HG03439 (cell line): ENCODE results near the gene PTPRR.

Source experiments
- ATAC-seq: cut with Tn5 transposase; IDR thresholded peaks from one replicate; pipeline ENCODE4 v1.9.1; 2021; ENCODE audit warnings: mild to moderate bottlenecking, moderate library complexity; ENCODE audit not compliant: unreplicated experiment

PTPRR gene

GRCh38 chr12:70711831-70712230 is 208.7 kb downstream of the PTPRR start:
- no peak for ATAC-seq

GRCh38 chr12:70709022-70709421 is 211.5 kb downstream of the PTPRR start:
- ATAC-seq: no peak

GRCh38 chr12:70706611-70707010 is 213.9 kb downstream of the PTPRR start:
- no peak for ATAC-seq

GRCh38 chr12:70698345-70698744 is 222.2 kb downstream of the PTPRR start:
- ATAC-seq: no peak

GRCh38 chr12:70695361-70696023 is 225.0 kb downstream of the PTPRR start:
- ATAC-seq: no peak

- ATAC-seq: no peak
These were observed 227.8 kb downstream of the PTPRR start for GRCh38 chr12:70692681-70693288.

- no peak for ATAC-seq
These were observed 229.4 kb downstream of the PTPRR start for GRCh38 chr12:70691018-70691672.

GRCh38 chr12:70686907-70687306 is 233.6 kb downstream of the PTPRR start:
- no peak for ATAC-seq

- ATAC-seq: no peak
These were observed 234.2 kb downstream of the PTPRR start for GRCh38 chr12:70686299-70686698.

GRCh38 chr12:70683976-70684375 is 236.6 kb downstream of the PTPRR start:
- no peak for ATAC-seq

- no peak for ATAC-seq
These were observed 248.8 kb downstream of the PTPRR start for GRCh38 chr12:70671698-70672097.

GRCh38 chr12:70670948-70671347 is 249.6 kb downstream of the PTPRR start:
- ATAC-seq: no peak

GRCh38 chr12:70667253-70667652 is 253.3 kb downstream of the PTPRR start:
- ATAC-seq: no peak

GRCh38 chr12:70666364-70666763 is 254.2 kb downstream of the PTPRR start:
- ATAC-seq: no peak

GRCh38 chr12:70664465-70664881 is 256.1 kb downstream of the PTPRR start:
- no peak for ATAC-seq

GRCh38 chr12:70663838-70664237 is 256.7 kb downstream of the PTPRR start:
- no peak for ATAC-seq

- ATAC-seq: no peak
These were observed 258.9 kb downstream of the PTPRR start for GRCh38 chr12:70661466-70662161.

GRCh38 chr12:70660620-70661219 is 259.8 kb downstream of the PTPRR start:
- no peak for ATAC-seq

GRCh38 chr12:70660002-70660604 is 260.4 kb downstream of the PTPRR start:
- ATAC-seq: no peak

- ATAC-seq: no peak
These were observed 261.4 kb downstream of the PTPRR start for GRCh38 chr12:70659077-70659606.
